Muscle layer of duodenum (tissue), 2 donors: Measurements from ENCODE around the gene RUNX1.

Source experiments
- H3K27ac ChIP-seq: one replicate; pipeline ENCODE4 v1.7.0; 2013; ENCODE audit warnings: mild to moderate bottlenecking, low read length
- H3K27me3 ChIP-seq: one replicate; pipeline ENCODE4 v1.7.0; 2013; ENCODE audit warnings: low read depth, mild to moderate bottlenecking, control low read depth, low read length
- H3K36me3 ChIP-seq, 2 donors: one replicate each; pipeline ENCODE4 v1.7.0; 2013; ENCODE audit warnings: low read length in 2 of 2, control low read depth in 1 of 2, mild to moderate bottlenecking in 1 of 2; ENCODE audit not compliant: insufficient read depth in 2 of 2, control insufficient read depth in 1 of 2
- H3K4me1 ChIP-seq, 2 donors: one replicate each; pipeline ENCODE4 v1.7.0; 2013; ENCODE audit warnings: low read length in 2 of 2, mild to moderate bottlenecking in 2 of 2, control low read depth in 1 of 2, moderate library complexity in 1 of 2; ENCODE audit not compliant: insufficient read depth in 2 of 2, control insufficient read depth in 1 of 2
- H3K4me3 ChIP-seq, 2 donors: one replicate each; pipeline ENCODE4 v1.7.0; 2013; ENCODE audit warnings: low read length in 2 of 2, low read depth in 1 of 2, mild to moderate bottlenecking in 1 of 2
- H3K9me3 ChIP-seq, 2 donors: one replicate each; pipeline ENCODE4 v1.7.0; 2013; ENCODE audit warnings: low read length in 2 of 2, control low read depth in 1 of 2, mild to moderate bottlenecking in 1 of 2; ENCODE audit not compliant: control insufficient read depth in 1 of 2
- donor health status: healthy.

Gene RUNX1

DNA sequence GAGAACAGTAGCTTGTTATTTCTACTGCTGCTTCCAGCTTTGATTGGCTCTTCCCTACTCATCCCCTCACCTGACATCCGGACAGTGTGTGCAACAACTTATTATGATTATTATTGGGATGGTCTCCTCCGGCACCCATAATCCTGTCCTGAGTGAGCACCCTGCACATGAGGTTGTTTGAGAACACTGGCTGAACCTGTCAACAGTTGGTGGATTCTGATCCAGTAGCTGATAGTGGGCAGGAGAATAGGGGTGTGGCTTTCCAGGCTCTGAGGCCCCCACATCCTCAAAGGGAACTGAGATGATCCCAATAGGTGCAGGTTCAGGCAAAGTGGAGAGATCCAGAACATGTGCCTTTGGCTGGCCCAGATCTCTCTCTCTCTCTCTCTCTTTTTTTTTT, 60.5 kb downstream of the RUNX1 start:
- peaks cover 3 to 12% of the 10 kb centered on the region in 2 donors for H3K4me1 ChIP-seq
- no peaks in the 10 kb centered on the region for H3K27me3 ChIP-seq
- H3K4me3 ChIP-seq, result no peak overlapping the region
- no peaks in the 10 kb centered on the region for H3K9me3 ChIP-seq
- no peaks in the 10 kb centered on the region for H3K36me3 ChIP-seq
- H3K27ac ChIP-seq, result no peak overlapping the region

DNA sequence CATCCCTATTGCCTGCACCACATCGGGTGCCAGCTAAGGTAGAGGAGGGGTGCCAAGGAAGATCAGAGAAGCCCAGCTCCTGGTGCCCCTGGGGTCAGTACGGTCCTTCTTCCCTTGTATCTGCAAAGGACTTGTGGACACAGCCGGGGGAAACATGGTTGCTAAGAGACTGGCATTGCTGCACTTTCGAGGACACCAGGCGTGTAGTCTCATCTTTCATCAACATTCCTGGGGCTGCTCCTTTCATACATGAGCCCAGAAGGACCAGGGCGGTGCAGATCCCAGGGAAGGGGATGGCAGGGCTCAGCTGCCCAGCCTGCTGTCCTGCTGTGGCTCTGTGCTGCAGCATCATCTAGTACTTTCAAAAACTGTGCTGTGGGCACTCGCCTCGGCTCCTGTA, 61.0 kb downstream of the RUNX1 start:
- no peak overlapping the region for H3K27ac ChIP-seq
- H3K27me3 ChIP-seq, result no peaks in the 10 kb centered on the region
- peaks cover 6 to 12% of the 10 kb centered on the region in 2 donors for H3K4me1 ChIP-seq
- no peak overlapping the region for H3K4me3 ChIP-seq
- H3K36me3 ChIP-seq, result no peaks in the 10 kb centered on the region
- no peaks in the 10 kb centered on the region for H3K9me3 ChIP-seq

DNA sequence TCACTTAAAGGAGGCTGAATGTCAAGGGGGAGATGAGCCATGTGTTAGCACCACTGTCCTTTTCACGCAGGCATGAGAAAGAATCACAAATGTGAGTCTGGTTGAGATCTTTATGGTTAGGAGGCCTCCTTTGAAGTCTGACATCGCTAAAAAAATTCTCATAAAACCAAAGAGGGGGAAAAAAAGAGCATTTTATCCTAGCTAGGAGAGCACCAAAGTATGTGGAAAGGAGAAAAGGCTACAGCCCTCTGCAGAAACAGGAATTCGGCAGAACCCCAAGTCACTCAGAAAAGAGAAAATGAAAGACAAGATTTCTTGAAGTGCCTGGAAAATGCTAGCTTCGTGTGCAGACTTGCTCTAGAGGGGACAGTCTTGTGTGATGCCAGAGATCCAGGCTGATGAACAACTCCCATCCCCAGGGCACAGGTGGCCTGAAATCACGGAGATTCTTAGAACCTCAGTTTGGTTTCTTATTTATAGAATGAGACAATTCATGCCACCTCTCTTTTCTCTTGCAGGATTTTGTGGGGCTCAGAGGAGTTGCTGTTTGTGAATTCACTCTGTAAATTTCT, 61.5 kb downstream of the RUNX1 start:
- no peak overlapping the region for H3K4me3 ChIP-seq
- H3K36me3 ChIP-seq, result no peaks in the 10 kb centered on the region
- H3K27ac ChIP-seq, result no peak overlapping the region
- no peaks in the 10 kb centered on the region for H3K27me3 ChIP-seq
- peaks cover 6 to 12% of the 10 kb centered on the region in 2 donors for H3K4me1 ChIP-seq
- H3K9me3 ChIP-seq, result no peaks in the 10 kb centered on the region

- Histone ChIP-seq H3K4me1 (peaks cover 6 to 12% of the 10 kb centered on the region in 2 donors), H3K9me3 (no peaks in the 10 kb centered on the region), H3K27ac (no peak overlapping the region), H3K36me3 (no peaks in the 10 kb centered on the region), H3K4me3 (no peak overlapping the region), H3K27me3 (no peaks in the 10 kb centered on the region)
Observed at GRCh38 chr21:34986561-34987500, 62.3 kb downstream of the RUNX1 start.

DNA sequence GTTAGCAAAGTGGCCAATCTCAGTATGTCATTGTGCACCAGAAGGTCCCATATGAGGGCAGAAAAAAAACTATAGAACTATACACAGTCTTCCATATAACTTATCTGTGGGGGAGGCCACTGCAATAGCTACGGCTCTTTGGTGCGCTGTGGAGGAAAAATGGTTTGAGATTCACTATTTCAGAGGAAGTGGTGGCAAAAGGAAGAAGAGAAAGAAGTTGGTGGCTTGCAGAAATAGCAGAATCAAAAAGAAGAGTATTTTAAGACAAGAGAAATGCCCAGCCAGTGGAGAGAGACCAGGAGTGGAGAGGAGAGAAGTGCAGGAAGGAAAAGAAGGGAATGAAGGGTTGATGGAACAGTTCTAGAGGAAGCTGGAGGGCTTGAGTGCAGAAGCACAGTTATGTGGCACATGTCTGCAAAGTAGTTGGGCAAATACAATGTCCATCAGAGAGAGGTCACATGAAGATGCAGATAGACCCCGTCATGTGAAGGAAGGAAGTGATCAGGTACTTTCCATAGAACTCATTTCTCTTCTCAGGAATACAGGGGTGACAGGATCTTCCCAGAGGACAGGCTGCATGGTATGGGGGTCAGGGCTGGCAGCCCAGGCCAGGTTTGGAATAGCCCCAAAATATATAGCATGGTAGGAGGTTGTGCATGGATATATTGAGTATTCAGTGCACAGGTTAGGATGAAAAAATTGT, 64.6 kb downstream of the RUNX1 start:
- no peaks in the 10 kb centered on the region for H3K36me3 ChIP-seq

GRCh38 chr21:34983680-34984086, 65.4 kb downstream of the RUNX1 start:
- Histone ChIP-seq H3K9me3 (no peaks in the 10 kb centered on the region), H3K4me1 (peaks cover 6 to 12% of the 10 kb centered on the region in 2 donors), H3K27me3 (no peaks in the 10 kb centered on the region), H3K27ac (no peak overlapping the region), H3K4me3 (no peak overlapping the region), H3K36me3 (no peaks in the 10 kb centered on the region)

More for the DNA sequence above, 64.6 kb downstream of the RUNX1 start:
- no peak overlapping the region for H3K4me3 ChIP-seq
- H3K4me1 ChIP-seq, result peaks cover 6 to 12% of the 10 kb centered on the region in 2 donors
- H3K27ac ChIP-seq, result no peak overlapping the region
- no peaks in the 10 kb centered on the region for H3K27me3 ChIP-seq
- H3K9me3 ChIP-seq, result no peaks in the 10 kb centered on the region

- Histone ChIP-seq H3K36me3 (no peaks in the 10 kb centered on the region), H3K27ac (no peak overlapping the region), H3K27me3 (no peaks in the 10 kb centered on the region), H3K9me3 (no peaks in the 10 kb centered on the region), H3K4me1 (peaks cover 5 to 6% of the 10 kb centered on the region in 2 donors), H3K4me3 (no peak overlapping the region)
Observed at GRCh38 chr21:34981791-34982190, 67.3 kb downstream of the RUNX1 start.

GRCh38 chr21:34980423-34981115, 68.5 kb downstream of the RUNX1 start:
- no peaks in the 10 kb centered on the region for H3K36me3 ChIP-seq
- no peak overlapping the region for H3K27ac ChIP-seq
- H3K27me3 ChIP-seq, result no peaks in the 10 kb centered on the region
- no peak overlapping the region for H3K4me3 ChIP-seq
- no peaks in the 10 kb centered on the region for H3K9me3 ChIP-seq
- H3K4me1 ChIP-seq, result peaks cover 0 to 6% of the 10 kb centered on the region in 2 donors

GRCh38 chr21:34979383-34979782, 69.7 kb downstream of the RUNX1 start:
- H3K4me1 ChIP-seq, result peaks cover 0 to 6% of the 10 kb centered on the region in 2 donors
- no peak overlapping the region for H3K4me3 ChIP-seq
- no peaks in the 10 kb centered on the region for H3K27me3 ChIP-seq
- no peaks in the 10 kb centered on the region for H3K9me3 ChIP-seq
- H3K27ac ChIP-seq, result no peak overlapping the region
- no peaks in the 10 kb centered on the region for H3K36me3 ChIP-seq

GRCh38 chr21:34977333-34977732, 71.8 kb downstream of the RUNX1 start:
- Histone ChIP-seq H3K9me3 (no peaks in the 10 kb centered on the region), H3K27ac (no peak overlapping the region), H3K4me3 (no peak overlapping the region), H3K36me3 (no peaks in the 10 kb centered on the region), H3K4me1 (no peaks in the 10 kb centered on the region), H3K27me3 (no peaks in the 10 kb centered on the region)
